IMR-90 (cell line): Measurements from ENCODE around the gene ARHGAP10. TPM values are rescaled to one million over a fixed set of nuclear protein-coding genes. Genes with fewer than 3 reads are reported as not detected.

Source experiments
- ATAC-seq: fragments of 200-7000 bp; cut with Tn5 transposase; 2 replicates; pipeline ENCODE4 v1.9.1; 2020; ENCODE audit warnings: low read depth, mild to moderate bottlenecking, moderate library complexity
- BruUV-seq: library from RNA; stranded (reverse); fragments of 400-500 nt; replicated peaks from 2 replicates; lab custom pipeline; 2021; lab: Mats Ljungman, UMichigan
- CTCF ChIA-PET: fragments of 300-600 bp; formaldehyde crosslinking; extraction: SDS; loops from one replicate; lab custom pipeline; 2021; ENCODE audit warnings: antibody characterized with exemption; lab: Yijun Ruan, JAX
- POLR2A ChIA-PET: fragments of 300-600 bp; sonication (Branson Sonifier 250); formaldehyde crosslinking; loops from one replicate; lab custom pipeline; 2022; ENCODE audit warnings: antibody characterized with exemption; ENCODE audit not compliant: unreplicated experiment; lab: Charles Lee
- DNase-seq: peaks from one replicate; pipeline ENCODE4 v3.0.0; 2013
- H2AFZ ChIP-seq: replicated peaks from 2 replicates; pipeline ENCODE3; 2013; ENCODE audit warnings: low read length, mild to moderate bottlenecking; ENCODE audit not compliant: poor library complexity
- H2AK5ac ChIP-seq: 2 replicates; pipeline ENCODE4 v1.6.1; 2013; ENCODE audit warnings: low read depth, low read length, inconsistent platforms
- H2AK9ac ChIP-seq: replicated peaks from 2 replicates; pipeline ENCODE3; 2013; ENCODE audit warnings: mild to moderate bottlenecking, low read depth, low read length, moderate library complexity; ENCODE audit not compliant: poor library complexity
- H2BK120ac ChIP-seq: 2 replicates; pipeline ENCODE4 v1.6.1; 2013; ENCODE audit warnings: low read depth, low read length, inconsistent platforms
- H2BK15ac ChIP-seq: 3 replicates; pipeline ENCODE4 v1.6.1; 2013; ENCODE audit warnings: low read depth, low read length, inconsistent platforms
- H2BK20ac ChIP-seq: 2 replicates; pipeline ENCODE4 v1.6.1; 2013; ENCODE audit warnings: low read depth, mild to moderate bottlenecking, inconsistent platforms, low read length, moderate library complexity
- H2BK5ac ChIP-seq: 2 replicates; pipeline ENCODE4 v1.6.1; 2013; ENCODE audit warnings: mild to moderate bottlenecking, low read depth, low read length, inconsistent platforms; ENCODE audit not compliant: poor library complexity, severe bottlenecking
- H3K14ac ChIP-seq: replicated peaks from 2 replicates; pipeline ENCODE4 v1.6.1; 2013; ENCODE audit warnings: low read depth, low read length, inconsistent platforms
- H3K18ac ChIP-seq: 2 replicates; pipeline ENCODE4 v1.6.1; 2013; ENCODE audit warnings: low read depth, low read length, control low read depth
- H3K23ac ChIP-seq: 2 replicates; pipeline ENCODE4 v1.6.1; 2013; ENCODE audit warnings: low read depth, low read length, inconsistent platforms
- H3K27ac ChIP-seq: 2 replicates; pipeline ENCODE4 v1.5.1; 2013; ENCODE audit warnings: mild to moderate bottlenecking, control low read depth, low read length; ENCODE audit not compliant: insufficient read depth
- H3K27me3 ChIP-seq: 2 replicates; pipeline ENCODE4 v1.6.1; 2013; ENCODE audit warnings: low read length; ENCODE audit not compliant: control insufficient read depth, insufficient read depth
- H3K36me3 ChIP-seq: 2 replicates; pipeline ENCODE4 v1.6.1; 2013; ENCODE audit warnings: low read length, mixed read lengths; ENCODE audit not compliant: control insufficient read depth, insufficient read depth
- H3K4ac ChIP-seq: 2 replicates; pipeline ENCODE4 v1.6.1; 2013; ENCODE audit warnings: low read depth, low read length, inconsistent platforms
- H3K4me1 ChIP-seq: 2 replicates; pipeline ENCODE4 v1.6.1; 2013; ENCODE audit warnings: low read length, mixed read lengths; ENCODE audit not compliant: control insufficient read depth, insufficient read depth
- H3K4me2 ChIP-seq: 2 replicates; pipeline ENCODE4 v1.6.1; 2013; ENCODE audit warnings: low read depth, mild to moderate bottlenecking, control low read depth, low read length, moderate library complexity
- H3K4me3 ChIP-seq: 2 replicates; pipeline ENCODE4 v1.5.1; 2013; ENCODE audit warnings: low read depth, mild to moderate bottlenecking, control low read depth, low read length, moderate library complexity; ENCODE audit not compliant: insufficient read depth
- H3K56ac ChIP-seq: 2 replicates; pipeline ENCODE4 v1.6.1; 2013; ENCODE audit warnings: low read length, inconsistent platforms; ENCODE audit not compliant: insufficient read depth; ENCODE audit errors: extremely low read depth
- H3K79me1 ChIP-seq, 2 experiments: 2 replicates each; pipeline ENCODE4 v1.6.1; 2013; ENCODE audit warnings: low read length in 2 of 2, inconsistent platforms in 1 of 2, low read depth in 1 of 2
- H3K9ac ChIP-seq: 2 replicates; pipeline ENCODE4 v1.6.1; 2013; ENCODE audit warnings: low read depth, low read length, control low read depth
- H3K9me1 ChIP-seq: 2 replicates; pipeline ENCODE4 v1.6.1; 2013; ENCODE audit warnings: low read length, inconsistent platforms; ENCODE audit not compliant: insufficient read depth
- H3K9me3 ChIP-seq: 2 replicates; pipeline ENCODE4 v1.6.1; 2013; ENCODE audit warnings: low read length; ENCODE audit not compliant: control insufficient read depth, insufficient read depth
- H4K20me1 ChIP-seq: 2 replicates; pipeline ENCODE4 v1.6.1; 2013; ENCODE audit warnings: low read length, inconsistent platforms; ENCODE audit not compliant: insufficient read depth
- H4K5ac ChIP-seq: 2 replicates; pipeline ENCODE4 v1.6.1; 2013; ENCODE audit warnings: mild to moderate bottlenecking, low read depth, low read length, control low read depth
- H4K8ac ChIP-seq, 2 experiments: 2 replicates each; pipeline ENCODE4 v1.6.1; 2013; ENCODE audit warnings: low read depth in 2 of 2, low read length in 2 of 2, control low read depth in 1 of 2, inconsistent platforms in 1 of 2
- H4K91ac ChIP-seq: 2 replicates; pipeline ENCODE4 v1.6.1; 2013; ENCODE audit warnings: low read depth, low read length, inconsistent platforms; ENCODE audit not compliant: insufficient read depth
- CHD1 ChIP-seq: IDR thresholded peaks from 2 replicates; pipeline ENCODE4 v1.6.1; 2012; ENCODE audit warnings: low read depth, low read length, improper control_type of control experiment
- FOS ChIP-seq: fragments of 150-350 bp; IDR thresholded peaks from 2 replicates; pipeline ENCODE4 v1.6.1; 2016; ENCODE audit warnings: low read depth, low read length
- MAFK ChIP-seq: IDR thresholded peaks from 2 replicates; pipeline ENCODE4 v1.6.1; 2012; ENCODE audit warnings: low read depth, low read length, improper control_type of control experiment
- POLR2A ChIP-seq: IDR thresholded peaks from 2 replicates; pipeline ENCODE4 v1.6.1; 2012; ENCODE audit warnings: mild to moderate bottlenecking, low read depth, low read length
- RAD21 ChIP-seq: IDR thresholded peaks from 2 replicates; pipeline ENCODE4 v1.6.1; 2012; ENCODE audit warnings: low read length, improper control_type of control experiment
- WGBS, 2 experiments: methylation state at CpG; one replicate each; pipeline versions ENCODE4 v1.1.5 to v1.1.7; 2013; ENCODE audit warnings: missing lambda C conversion rate in 2 of 2; ENCODE audit not compliant: insufficient read length in 1 of 2; ENCODE audit errors: extremely low coverage in 2 of 2; 5-methylcytosine and 5-hydroxymethylcytosine counted together
- dilution Hi-C: fragments of 300-500 bp; cut with HindIII; formaldehyde crosslinking; loops from one replicate; pipeline ENCODE4 v1.14.3; 2018; ENCODE audit warnings: low sequenced_read_pairs; ENCODE audit not compliant: unreplicated experiment
- in situ Hi-C: fragments of 300-500 bp; cut with MboI; formaldehyde crosslinking; loops from 3 replicates; pipeline ENCODE4 v1.14.3; 2019; ENCODE audit warnings: low sequenced_read_pairs, inconsistent platforms, mixed read lengths
- intact Hi-C: fragments of 100-400 bp; cut with micrococcal nuclease; formaldehyde crosslinking; loops from 2 replicates; pipeline ENCODE4 v1.10.0; 2022
- polyA plus RNA-seq, 3 experiments: library from polyadenylated mRNA; depleted of rRNA; stranded (reverse); fragments of >200 nt; gene quantifications; 2 replicates each; pipeline ENCODE4 v1.2.3, GENCODE V29; 2012; ENCODE audit warnings: low replicate concordance in 1 of 3
- total RNA-seq: library from RNA; depleted of rRNA; stranded (reverse); fragments of >200 nt; gene quantifications from 2 replicates; pipeline ENCODE4 v1.2.3, GENCODE V29; 2012

Gene ARHGAP10
- total and polyA plus RNA-seq, 2 of the 4 experiments (the other 2 are of a cell fraction): 27.1 to 29.4 TPM

DNA sequence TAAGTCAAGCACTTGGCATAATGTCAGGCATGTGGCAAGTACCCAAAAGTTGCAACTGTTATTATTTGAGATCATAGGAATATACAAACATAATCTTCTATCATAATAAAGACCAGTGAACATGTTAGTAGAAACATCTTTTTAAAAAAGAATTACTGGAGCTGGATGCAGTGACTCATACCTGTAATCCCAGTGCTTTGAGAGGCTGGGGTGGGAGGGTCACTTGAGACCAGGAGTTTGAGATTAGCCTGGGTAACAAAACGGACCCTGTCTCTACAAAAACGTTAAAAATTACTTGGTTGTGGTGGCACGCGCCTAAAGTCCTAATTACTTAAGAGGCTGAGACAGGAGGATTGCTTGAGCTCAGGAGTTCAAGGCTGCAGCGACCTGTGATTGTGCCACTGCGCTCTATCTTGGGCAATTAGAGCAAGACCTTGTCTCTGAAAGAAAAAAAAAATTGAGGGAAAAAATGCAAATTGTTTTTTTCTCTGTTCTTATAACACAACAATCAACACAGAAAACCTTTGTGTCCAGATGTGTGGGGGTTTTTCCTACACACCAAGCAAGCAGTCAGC, 284.3 kb downstream of the ARHGAP10 start:
- Histone ChIP-seq H3K4me3 (no peak overlapping the region), H2BK20ac (no peak overlapping the region), H3K27me3 (no peaks in the 10 kb centered on the region), H3K36me3 (peaks cover 2% of the 10 kb centered on the region), H2AK5ac (no peak overlapping the region), H3K4me2 (no peak overlapping the region), H3K79me1 (peaks cover 32 to 45% of the 10 kb centered on the region in 2 experiments), H3K18ac (no peak overlapping the region), H4K20me1 (no peaks in the 10 kb centered on the region; the same call in 1 of the 2 replicates), H4K5ac (no peak overlapping the region), H3K27ac (no peak overlapping the region), H3K56ac (no peak overlapping the region), H3K4me1 (peaks cover 7% of the 10 kb centered on the region), H2BK15ac (no peak overlapping the region), H2AFZ (no peak overlapping the region), H3K9me3 (no peaks in the 10 kb centered on the region), H4K8ac (no peak overlapping the region), H3K14ac (0 out of 2 replicates have a peak overlapping the region, but pooled peaks have one; percentile 37), H3K9me1 (no peaks in the 10 kb centered on the region; the same call in 1 of the 2 replicates), H4K91ac (no peak overlapping the region), H2BK120ac (0 out of 2 replicates have a peak overlapping the region, but pooled peaks have one; percentile 22), H3K4ac (no peak overlapping the region), H3K9ac (no peak overlapping the region), H2BK5ac (no peak overlapping the region), H2AK9ac (no peak overlapping the region), H3K23ac (no peak overlapping the region)
- in situ Hi-C loops (no loop called here), intact Hi-C loops (no loop called here), dilution Hi-C loops (no loop called here)
- no TSS peak for BruUV-seq
- ChIA-PET POLR2A (no interaction called here), CTCF (interaction anchor here (1.0 kb wide), 1 partner anchor 9 kb away, joined by 4 read pairs; no protein-coding TSS in a partner anchor)
- WGBS, 2 experiments: no CpG with 5 or more reads among the region's 6 CpGs
- TF ChIP-seq RAD21 (no peak), CHD1 (no peak), MAFK (no peak), POLR2A (no peak), FOS (0 out of 2 replicates have a peak, but pooled peaks have one; percentile 8)
- DNase-seq: peak; percentile 44
- ATAC-seq: peak; percentile 56
